NCI-H187 treated with DMSO at 0.1 percent for 48 hours (cell line): ENCODE data around the gene C20orf144.

Experiments used
- DNase-seq: peaks from one replicate; lab custom pipeline; 2025; lab: John Stamatoyannopoulos, UW

C20orf144 gene

DNA sequence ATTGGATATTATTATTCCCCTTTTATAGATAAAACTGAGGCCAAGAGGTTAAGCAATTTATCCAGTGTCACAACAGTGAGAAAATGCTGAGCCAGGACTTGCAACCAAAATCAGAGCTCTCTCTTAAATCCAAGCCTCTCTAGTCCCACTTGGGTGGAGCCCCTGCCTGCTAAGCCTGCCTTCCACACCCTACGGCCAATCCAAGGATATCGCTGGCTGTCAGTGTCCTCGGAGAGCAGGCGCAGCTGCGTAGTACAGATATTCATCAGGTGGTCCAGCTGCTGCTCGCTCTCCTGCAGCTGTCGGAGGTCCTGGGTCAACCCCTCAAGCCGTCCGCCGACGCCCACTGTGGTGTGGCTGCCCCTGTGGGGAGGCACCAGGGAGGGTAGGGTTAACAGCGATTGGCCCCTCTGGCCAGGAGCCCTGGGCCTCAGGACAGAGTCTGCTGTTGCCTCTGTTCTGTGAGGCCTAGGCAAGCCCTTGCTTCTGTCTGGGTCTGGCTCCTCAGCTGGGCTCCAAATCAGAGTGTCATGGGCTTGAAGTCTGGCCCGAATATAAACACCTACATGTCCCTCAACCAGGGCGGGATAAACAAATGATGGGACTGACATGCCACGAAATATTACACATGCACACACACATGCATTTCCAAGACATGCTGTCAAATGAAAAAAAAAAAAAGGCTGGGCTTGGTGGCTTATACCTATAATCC lies 16.0 kb downstream of the C20orf144 start:
- DNase-seq, result no peak

DNA sequence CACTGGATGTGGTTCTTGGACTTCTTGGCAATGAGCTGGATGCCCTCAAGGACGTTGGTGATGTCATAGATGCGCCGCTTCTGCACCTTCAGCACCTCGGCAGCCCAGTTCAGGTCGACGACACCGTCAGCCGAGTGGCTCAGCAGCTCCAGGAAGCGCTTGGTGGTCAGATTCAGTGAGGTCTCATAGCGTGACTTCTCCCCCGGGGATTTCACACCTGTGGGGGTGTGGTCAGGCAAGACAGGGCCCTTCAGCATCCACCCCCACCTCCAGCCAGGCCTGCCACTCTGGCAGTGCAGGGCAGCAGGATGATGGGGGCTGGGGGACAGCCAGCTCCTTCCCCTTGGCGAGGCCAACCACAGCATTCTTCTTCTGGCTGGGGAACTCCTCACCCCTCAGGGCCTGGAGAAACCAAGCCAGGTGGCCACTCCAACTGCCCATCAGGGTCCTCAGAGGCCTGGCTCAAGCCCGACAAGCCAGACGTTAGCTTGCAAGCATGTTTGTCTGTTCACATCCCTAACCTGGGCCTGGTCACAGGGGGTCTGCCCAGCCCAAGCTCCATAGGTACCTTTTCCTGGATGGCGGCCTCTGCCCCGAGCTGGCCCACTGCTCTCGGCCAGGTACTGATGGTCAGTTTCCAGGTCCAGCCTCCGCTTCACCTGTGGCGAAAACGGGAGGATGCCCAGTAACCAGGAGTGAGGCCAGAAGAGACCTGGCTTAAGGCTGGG lies 17.8 kb downstream of the C20orf144 start:
- no peak for DNase-seq

- DNase-seq, result no peak
Measured at GRCh38 chr20:33680686-33681085, 18.6 kb downstream of the C20orf144 start.

- DNase-seq, result no peak
Measured at GRCh38 chr20:33681288-33681687, 19.2 kb downstream of the C20orf144 start.

DNA sequence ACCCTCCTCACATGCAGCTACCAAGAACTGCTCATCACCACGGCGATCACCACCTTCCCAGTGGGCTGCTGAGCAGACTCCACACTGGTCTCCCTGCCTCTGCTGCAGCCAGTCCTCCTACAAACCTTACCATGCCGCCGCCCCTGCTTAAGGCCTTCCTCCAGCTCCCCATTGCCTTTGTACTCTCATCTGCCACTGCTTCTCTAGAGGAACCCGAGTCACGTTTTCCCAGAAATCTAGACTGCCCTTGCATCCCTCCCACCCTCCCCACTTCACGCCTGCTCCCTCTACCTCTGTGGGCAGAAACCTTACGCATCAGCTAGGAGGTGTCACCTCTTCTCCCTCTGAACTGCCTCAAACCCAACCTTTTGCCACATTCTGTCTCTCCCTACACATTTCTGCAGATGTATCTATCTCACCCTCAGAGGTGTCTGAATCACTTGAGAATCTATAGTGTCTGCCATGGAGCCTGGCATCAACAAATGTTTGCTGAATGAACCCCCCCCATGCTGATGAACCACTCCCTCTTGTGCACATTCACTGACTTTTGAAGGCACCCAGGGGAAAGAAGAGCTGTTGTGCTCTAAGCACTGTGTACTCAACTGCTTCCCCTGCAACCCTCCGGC lies 19.7 kb downstream of the C20orf144 start:
- no peak for DNase-seq

- no peak for DNase-seq
Measured at GRCh38 chr20:33684533-33685327, 22.6 kb downstream of the C20orf144 start.

GRCh38 chr20:33685328-33686099 lies 23.4 kb downstream of the C20orf144 start:
- no peak for DNase-seq

- peak; percentile 70 for DNase-seq
Measured at GRCh38 chr20:33686100-33686983, 24.2 kb downstream of the C20orf144 start, which contains the start of gene E2F1. Gene E2F1 (minus strand): TSS chr20:33686385. CDS start chr20:33686264, 121 bp downstream.

GRCh38 chr20:33686984-33687366 lies 24.8 kb downstream of the C20orf144 start:
- no peak for DNase-seq

DNA sequence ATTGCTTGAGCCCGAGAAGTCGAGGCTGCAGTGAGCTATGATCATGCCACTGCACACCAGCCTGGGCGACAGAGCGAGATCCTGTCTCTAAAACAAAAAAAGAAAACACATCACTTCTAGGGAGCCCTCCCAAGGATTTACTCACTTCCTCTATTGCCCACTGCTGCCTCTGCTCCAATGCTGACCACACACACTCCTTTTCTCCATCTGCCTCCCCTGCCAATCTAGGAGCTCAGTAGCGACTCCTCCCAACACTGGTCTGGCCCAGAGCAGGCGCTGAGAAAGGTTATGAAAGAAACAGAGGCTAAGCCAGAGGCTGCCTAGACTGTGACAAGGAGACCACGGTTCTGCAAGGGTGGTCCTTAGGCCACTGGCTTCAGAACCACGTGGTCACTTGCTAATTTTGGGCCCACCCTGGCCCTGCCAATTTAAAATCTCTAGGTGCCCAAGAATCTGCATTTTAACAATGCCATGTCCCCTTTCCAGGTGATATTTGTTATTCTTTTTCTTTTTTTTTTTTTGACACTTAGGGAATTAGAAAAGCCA lies 25.3 kb downstream of the C20orf144 start:
- DNase-seq, result no peak

DNA sequence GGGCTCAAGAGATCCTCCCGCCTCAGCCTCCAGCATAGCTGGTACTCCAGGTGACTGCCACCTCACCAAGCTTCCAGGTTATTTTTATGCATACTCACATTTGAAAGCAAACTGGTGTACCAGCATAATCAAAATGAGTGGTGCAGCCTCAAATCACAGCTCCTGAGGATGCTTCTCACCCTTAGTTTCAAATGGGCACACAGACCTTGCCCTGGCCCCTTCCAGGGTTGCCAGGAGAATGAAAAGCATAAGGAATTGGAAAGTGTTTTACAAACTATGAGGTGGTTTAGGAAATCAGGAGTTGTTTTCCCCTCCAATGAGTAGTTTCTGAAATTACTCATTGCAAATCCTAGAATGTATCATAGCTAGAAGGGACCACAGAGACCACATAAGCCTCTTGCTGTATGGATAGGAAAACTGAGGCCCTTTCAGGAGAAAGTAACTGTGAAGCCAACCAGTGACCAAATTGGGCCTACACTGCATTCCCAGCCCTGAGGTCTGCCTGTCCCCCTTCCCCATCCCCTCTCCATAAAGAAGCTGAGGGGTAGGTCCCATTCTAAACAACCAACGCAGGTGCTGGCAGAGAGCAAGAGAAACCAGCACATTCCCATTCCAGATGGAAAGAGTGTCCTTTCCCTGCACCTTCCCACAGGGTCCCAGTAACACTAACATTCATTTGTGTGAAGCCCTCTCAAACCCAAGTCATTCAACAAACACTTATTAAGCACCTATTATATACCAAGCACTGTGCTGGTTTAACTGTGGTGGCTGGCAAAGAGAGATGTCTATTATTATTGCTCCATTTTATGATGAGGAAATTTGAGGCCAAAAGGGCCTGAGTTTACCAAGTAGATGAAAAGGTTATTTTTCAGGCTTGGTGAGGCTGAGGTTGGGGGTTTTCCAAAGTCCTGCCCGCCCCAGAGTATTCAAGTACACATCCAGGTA lies 26.1 kb downstream of the C20orf144 start:
- no peak for DNase-seq

DNA sequence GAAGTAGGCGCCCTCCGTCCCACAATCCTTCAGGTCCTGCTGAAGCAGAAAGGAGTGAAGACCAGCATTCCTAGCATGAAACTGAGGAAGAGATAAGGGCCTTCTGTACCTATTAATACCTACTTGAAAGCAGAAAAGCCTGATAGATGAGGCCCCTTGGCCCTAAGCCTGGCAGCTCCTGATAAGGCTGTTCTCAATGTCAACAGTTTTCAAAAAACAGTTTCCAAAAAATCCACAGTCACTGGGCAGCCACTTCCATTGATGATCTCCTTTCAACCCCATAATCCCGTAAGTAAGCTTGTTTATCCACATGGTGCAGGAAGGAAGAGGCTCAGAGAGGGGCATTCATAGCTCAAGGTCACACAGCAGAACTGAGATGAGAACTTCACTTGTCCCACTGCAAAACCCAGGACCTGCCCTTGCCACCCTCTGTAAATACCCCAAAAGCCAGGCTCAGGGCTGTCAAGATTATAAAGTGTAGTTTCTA lies 26.9 kb downstream of the C20orf144 start:
- no peak for DNase-seq

- no peak for DNase-seq
Measured at GRCh38 chr20:33689493-33689892, 27.4 kb downstream of the C20orf144 start.

GRCh38 chr20:33689973-33690372 lies 27.8 kb downstream of the C20orf144 start:
- DNase-seq, result no peak

DNA sequence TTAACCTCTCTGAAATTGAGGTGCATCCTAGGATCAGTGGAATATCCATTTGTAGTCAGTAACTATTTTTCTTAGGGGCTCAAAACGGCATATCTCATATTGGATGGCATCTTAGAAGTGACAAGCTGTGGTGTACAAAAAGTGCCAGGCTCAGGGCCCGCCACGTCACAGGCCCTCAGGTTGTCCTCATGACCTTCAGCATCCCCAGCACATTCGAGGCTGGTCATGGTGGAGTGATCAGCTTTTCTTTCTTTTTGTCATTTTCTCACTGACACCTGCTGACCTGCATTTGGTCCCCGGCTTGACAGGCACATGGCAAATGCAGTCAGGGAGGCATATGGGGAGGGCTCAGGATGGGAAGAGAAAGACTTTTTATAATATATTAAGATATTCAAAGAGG lies 31.2 kb downstream of the C20orf144 start:
- DNase-seq, result no peak

- DNase-seq, result no peak
Measured at GRCh38 chr20:33693741-33694638, 31.9 kb downstream of the C20orf144 start.

- no peak for DNase-seq
Measured at GRCh38 chr20:33694639-33695012, 32.5 kb downstream of the C20orf144 start.

- no peak for DNase-seq
Measured at GRCh38 chr20:33696448-33696847, 34.3 kb downstream of the C20orf144 start.
